ENCODE measurements around the gene AUH. TPM values are rescaled to one million over a fixed set of nuclear protein-coding genes. Genes with fewer than 3 reads are reported as not detected.

The AUH gene
- total RNA-seq, 1 experiment from 2014 or later, result 21.7 TPM

DNA sequence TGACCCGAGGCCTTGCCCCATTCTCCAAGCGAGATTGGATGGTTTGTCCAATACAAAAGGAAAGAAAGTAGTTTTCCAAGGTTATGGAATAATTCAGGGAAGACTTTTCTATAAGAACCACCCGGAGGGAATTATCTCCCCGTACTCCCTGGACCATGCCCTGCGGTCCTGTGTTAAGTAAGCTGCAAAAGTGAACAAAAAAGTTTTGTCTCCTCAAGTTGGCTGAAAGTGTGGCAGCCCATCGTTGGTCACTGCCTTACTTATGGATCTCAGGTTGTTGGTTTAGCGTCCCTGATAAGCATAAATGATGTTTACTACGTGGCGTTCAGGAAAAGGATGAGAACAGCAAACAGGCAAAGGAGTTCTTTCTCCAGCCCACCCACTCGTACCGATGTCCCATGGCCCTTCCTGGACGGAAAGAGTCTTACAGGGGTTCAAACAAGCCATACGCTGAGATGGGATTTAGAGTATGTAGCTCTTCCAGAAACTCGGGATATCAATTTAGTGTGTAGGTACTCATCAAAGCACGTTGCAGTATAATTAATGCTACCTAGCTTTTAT is 413 bp upstream of the AUH start:
- Mint-ChIP-seq H3K36me3 (ENCODE audit: insufficient read depth in 1 of 3, low read depth in 3 of 3) (peaks cover 9 to 25% (median 10%) of the 10 kb centered on the region in 3 experiments; a peak in 6 of 7 replicates), H3K4me1 (peaks cover 22 to 25% of the 10 kb centered on the region in 2 experiments), H3K4me3 (peak overlapping the region; percentile 82 to 94), H3K27ac (peak overlapping the region in 1 of 3 experiments; percentile 78; a peak in 1 of 7 replicates), H3K9me3 (peaks cover 5 to 11% of the 10 kb centered on the region in 2 experiments; a peak in 4 of 5 replicates), H3K27me3 (ENCODE audit: low read depth) (no peaks in the 10 kb centered on the region; the same call in none of the 2 replicates)
- no peak overlapping the region for H4K8ac ChIP-seq (replicated peaks; ENCODE audit: insufficient read length, low read depth, low read length)
- no peak overlapping the region for H3K27ac ChIP-seq (ENCODE audit: insufficient read length, low read depth, low read length)
- H3K14ac ChIP-seq (ENCODE audit: insufficient read depth, low read length), result no peak overlapping the region
- no peak overlapping the region for H3K4ac ChIP-seq (ENCODE audit: low read depth, low read length)
- H2BK15ac ChIP-seq (ENCODE audit: low read depth, low read length), result no peak overlapping the region
- H2BK5ac ChIP-seq (ENCODE audit: insufficient read length, low read length), result no peak overlapping the region
- no peak overlapping the region for H2BK20ac ChIP-seq (ENCODE audit: low read depth, low read length, poor library complexity, severe bottlenecking)
- H4K91ac ChIP-seq (ENCODE audit: insufficient read length, low read depth, low read length), result no peak overlapping the region
- no peak overlapping the region for H3K9ac ChIP-seq (ENCODE audit: extremely low read depth, insufficient read length, low read length)
- TF ChIP-seq, protein P1, sequence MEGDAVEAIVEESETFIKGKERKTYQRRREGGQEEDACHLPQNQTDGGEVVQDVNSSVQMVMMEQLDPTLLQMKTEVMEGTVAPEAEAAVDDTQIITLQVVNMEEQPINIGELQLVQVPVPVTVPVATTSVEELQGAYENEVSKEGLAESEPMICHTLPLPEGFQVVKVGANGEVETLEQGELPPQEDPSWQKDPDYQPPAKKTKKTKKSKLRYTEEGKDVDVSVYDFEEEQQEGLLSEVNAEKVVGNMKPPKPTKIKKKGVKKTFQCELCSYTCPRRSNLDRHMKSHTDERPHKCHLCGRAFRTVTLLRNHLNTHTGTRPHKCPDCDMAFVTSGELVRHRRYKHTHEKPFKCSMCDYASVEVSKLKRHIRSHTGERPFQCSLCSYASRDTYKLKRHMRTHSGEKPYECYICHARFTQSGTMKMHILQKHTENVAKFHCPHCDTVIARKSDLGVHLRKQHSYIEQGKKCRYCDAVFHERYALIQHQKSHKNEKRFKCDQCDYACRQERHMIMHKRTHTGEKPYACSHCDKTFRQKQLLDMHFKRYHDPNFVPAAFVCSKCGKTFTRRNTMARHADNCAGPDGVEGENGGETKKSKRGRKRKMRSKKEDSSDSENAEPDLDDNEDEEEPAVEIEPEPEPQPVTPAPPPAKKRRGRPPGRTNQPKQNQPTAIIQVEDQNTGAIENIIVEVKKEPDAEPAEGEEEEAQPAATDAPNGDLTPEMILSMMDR (conservative IDR thresholded peaks at IDR 0.05), result no peak
- no peak overlapping the region for H3T11ph ChIP-seq (ENCODE audit: low read length)
- peak overlapping the region; percentile 53 for H2AFZ ChIP-seq (ENCODE audit: low read length)
- DNase-seq, result no peak
- no CpG with 5 or more reads among the region's 15 CpGs for WGBS (ENCODE audit: extremely low coverage, insufficient read length, low lambda C conversion rate)
- H4K5ac ChIP-seq (ENCODE audit: insufficient read length, low read depth, low read length), result no peak overlapping the region
- no peak overlapping the region for H2BK120ac ChIP-seq (ENCODE audit: low read depth, low read length, poor library complexity, severe bottlenecking)
- no peak overlapping the region for H2AK5ac ChIP-seq (ENCODE audit: insufficient read length, low read length)
- no peak overlapping the region for H2BK12ac ChIP-seq (ENCODE audit: insufficient read length, low read depth, low read length)
- H3K9me3 ChIP-seq (ENCODE audit: control insufficient read depth, low read depth, low read length), result no peaks in the 10 kb centered on the region
- no peaks in the 10 kb centered on the region for H3K23me2 ChIP-seq (ENCODE audit: insufficient read length, low read depth, low read length, poor library complexity, severe bottlenecking)
- peaks cover 8% of the 10 kb centered on the region for H3K4me1 ChIP-seq (ENCODE audit: insufficient read depth, low read length)
- H3K4me2 ChIP-seq (ENCODE audit: insufficient read depth, insufficient read length, low read length), result peak overlapping the region; percentile 35
- H4K20me1 ChIP-seq (ENCODE audit: control insufficient read depth, insufficient read depth, insufficient read length), result no peaks in the 10 kb centered on the region
- no peaks in the 10 kb centered on the region for H3K79me1 ChIP-seq (ENCODE audit: insufficient read depth, low read depth, low read length, poor library complexity, severe bottlenecking)
- H3K18ac ChIP-seq (ENCODE audit: insufficient read length, low read depth, low read length), result no peak overlapping the region
- H3K27me3 ChIP-seq (ENCODE audit: insufficient read depth, low read length), result no peaks in the 10 kb centered on the region
- no peak overlapping the region for H3K56ac ChIP-seq (ENCODE audit: insufficient read length, low read depth, low read length)
- H3K79me2 ChIP-seq (ENCODE audit: insufficient read depth, low read length), result peaks cover 14% of the 10 kb centered on the region; the same call in 1 of the 2 replicates
- no peak overlapping the region for H3K23ac ChIP-seq (ENCODE audit: insufficient read length, low read depth, low read length)
